CD4-positive, alpha-beta T cell treated with Interleukin-1 beta for 1 hour (primary cell): ENCODE results near the gene NFE2L1.
A peak's percentile ranks its signal among the peaks of the same experiment; 100 is the strongest.
"Not testable (repeated sequence)": the region's sequence is repeated elsewhere in the genome, so short reads cannot be mapped to it uniquely, and the experiment has no call there.

Source experiments
- DNase-seq, 2 donors: peaks; one replicate each; pipeline ENCODE4 v3.0.0-alpha.2; 2020 to 2022

The NFE2L1 gene, protein sequence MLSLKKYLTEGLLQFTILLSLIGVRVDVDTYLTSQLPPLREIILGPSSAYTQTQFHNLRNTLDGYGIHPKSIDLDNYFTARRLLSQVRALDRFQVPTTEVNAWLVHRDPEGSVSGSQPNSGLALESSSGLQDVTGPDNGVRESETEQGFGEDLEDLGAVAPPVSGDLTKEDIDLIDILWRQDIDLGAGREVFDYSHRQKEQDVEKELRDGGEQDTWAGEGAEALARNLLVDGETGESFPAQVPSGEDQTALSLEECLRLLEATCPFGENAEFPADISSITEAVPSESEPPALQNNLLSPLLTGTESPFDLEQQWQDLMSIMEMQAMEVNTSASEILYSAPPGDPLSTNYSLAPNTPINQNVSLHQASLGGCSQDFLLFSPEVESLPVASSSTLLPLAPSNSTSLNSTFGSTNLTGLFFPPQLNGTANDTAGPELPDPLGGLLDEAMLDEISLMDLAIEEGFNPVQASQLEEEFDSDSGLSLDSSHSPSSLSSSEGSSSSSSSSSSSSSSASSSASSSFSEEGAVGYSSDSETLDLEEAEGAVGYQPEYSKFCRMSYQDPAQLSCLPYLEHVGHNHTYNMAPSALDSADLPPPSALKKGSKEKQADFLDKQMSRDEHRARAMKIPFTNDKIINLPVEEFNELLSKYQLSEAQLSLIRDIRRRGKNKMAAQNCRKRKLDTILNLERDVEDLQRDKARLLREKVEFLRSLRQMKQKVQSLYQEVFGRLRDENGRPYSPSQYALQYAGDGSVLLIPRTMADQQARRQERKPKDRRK

DNA sequence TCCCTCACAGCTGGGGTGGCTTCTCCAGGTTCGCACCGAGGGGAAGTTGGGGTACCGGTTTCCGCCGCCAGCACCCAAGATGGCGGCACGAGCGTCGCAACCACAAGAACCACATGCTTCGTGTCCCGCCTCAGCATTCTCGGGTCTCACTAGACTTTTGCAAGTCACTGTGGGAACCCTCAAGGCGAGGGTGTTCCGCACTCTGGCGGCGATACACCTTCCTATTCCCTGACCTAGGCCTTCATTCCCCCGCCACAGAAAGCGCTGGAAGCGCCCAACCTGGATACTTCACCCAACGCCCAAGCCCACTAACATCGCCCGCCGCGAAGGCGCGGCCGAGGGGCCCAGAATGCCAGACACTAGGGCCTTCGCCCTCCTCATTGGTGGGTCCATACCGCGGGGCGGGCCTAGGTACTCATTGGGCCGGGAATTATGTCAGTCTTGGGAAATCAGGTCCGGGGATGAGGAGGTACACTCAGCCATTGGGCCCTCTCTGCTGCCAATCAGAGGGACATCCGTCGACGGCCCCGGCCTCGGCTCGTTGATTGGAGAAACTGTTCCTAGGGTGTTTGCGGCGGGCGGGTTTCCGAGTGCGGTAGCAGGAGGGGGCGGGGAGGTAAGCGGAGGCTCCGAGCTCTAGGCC is at the start of gene NFE2L1:
TSS of gene NFE2L1 (plus strand) at position 619 of the 643 bp plus-strand sequence. CDS start 2,760 bp downstream, outside the sequence.
- peak; percentile 98 for DNase-seq

DNA sequence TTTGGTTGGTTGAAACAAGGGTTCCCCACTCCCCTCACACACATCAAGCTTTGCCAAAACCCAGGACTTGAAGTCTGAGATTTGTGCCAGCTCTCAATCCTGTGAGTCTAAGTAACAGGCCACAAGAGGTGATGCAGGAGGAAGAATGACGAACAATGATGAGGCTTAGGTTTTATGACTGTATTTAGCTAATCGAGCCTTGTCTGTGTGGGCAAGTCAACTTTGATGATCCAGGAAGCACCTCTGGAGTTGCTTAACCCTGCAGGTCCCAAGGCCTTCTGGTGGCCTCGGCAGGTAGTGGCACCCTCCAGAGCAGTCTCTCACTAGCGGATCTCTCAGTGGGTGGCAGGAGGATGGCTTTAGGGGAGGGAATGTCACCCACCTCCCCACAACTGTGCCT is 48.6 kb upstream of the NFE2L1 start:
- DNase-seq: no peak

DNA sequence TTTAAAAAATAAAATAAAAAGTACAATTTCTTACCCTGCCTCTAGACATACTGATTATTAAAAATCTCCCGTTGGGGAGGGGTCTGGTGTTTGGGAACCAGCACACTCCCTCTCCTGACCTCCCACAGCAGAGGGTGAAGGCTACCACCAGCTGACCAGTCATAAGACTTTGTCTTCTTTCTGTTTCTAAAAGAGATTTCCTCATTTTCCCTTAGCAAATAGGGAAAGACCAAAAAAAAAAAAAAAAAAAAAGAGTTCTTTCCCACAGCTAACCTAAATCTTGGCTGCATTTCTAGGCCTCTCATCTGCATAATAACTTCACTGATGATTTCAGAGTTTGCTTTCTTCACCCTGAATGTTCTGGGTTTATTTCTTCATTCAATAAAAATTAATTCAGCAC is 47.0 kb upstream of the NFE2L1 start:
- no peak for DNase-seq

DNA sequence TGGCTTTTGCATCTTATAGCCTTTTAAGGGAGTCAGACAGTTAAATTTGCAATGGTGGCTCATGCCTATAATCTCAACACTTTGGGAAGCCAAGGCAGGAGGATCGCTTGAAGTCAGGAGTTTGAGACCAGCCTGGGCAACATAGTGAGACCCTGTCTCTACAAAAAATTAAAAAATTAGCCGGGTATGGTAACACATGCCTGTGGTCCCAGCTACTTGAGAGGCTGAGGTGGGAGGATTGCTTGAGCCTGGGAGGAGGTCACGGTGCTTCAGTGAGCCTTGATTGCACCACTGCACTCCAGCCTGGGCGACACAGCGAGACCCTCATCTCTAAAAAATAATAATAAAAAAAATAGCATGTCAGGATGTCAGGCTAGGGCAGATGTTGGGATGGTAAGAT is 46.5 kb upstream of the NFE2L1 start:
- not testable (repeated sequence) for DNase-seq

DNA sequence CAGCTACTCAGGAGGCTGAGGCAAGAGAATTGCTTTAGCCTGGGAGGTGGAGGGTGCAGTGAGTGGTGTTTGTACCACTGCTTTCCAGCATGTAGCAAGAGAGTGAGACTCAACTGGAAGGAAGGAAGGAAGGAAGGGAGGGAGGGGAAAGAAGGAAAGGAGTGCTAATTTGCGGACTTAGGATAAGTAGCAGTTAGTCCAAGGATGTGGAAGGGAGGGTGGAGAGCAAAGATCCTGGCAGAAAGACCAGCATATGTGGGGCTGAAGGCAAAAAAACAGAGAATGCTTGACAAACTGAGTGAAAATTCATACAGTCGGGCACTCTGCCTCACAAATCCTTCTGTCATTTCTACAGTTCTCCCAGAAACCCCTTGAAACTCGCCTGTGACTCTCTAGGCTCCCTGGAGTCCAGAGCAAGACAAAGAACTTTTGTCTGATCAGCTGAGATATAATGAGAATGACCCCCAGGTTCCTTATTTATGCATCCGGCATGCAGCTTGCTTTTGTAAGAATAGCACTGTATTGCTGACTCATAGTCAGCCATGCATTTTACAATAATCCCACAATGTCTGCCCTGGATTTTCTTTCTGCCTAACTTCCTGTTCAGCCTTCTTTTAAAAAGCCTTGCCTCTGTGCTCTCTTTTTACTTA is 45.8 kb upstream of the NFE2L1 start:
- DNase-seq: peak in 1 of 2 donors; percentile 15

DNA sequence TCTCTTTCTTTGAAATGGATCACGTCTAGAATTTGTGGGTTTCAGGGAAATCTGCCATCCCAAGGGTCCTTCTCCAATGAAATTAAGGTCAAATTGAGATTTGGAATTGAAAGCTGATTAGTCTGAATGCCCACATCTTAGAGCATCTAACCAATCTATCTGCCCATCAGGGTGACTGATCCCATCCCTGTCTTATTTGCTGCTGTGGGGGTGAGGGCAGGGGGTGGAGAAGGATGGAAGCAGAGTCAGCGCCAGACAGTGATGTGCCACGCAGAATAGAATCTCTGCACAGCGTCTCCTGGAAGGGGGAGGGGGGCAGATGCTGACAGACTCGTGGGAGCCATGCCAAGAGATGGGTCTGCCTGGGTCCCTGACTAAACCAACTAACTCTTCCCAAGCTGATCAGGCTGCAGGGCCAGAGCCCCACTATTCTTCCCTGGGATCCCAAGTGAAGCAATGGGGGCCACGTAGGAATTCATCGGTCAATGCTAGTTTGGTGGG is 45.2 kb upstream of the NFE2L1 start:
- no peak for DNase-seq

DNA sequence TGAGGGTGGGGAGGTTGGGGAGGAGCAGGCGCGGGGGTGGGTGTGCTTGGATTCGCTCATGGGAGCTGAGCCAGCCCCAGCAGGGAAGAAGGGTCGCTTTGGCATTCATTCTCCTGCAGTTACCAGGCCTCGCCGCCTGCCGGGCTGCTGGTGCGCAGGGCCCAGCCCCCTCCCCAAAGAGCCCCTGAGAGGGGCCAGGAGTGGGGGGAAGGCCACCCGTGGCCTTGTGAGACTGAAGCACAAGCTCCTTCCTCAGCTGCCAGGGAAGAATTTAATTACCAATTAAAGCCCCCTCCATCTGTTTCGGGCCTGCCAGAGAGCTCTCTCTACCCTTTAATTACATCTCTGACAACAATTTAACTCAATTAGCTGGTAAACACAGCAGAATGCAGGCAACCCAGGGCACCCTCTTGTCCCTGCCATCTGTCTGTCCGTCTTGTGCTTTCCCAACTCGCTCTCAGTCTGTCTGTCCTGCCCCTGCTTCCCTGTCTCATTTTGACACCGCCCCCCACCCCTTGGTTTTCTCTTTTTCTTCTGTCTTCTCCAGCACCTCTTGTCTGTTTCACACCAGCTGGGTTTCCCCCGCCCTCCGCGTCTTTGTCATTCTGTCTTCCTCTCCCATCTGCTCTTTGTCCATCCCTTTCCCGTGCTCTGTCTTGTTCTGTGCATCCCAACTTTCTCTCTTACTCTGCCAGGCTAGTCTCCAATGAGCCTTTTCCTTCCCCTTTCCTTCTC is 44.6 kb upstream of the NFE2L1 start:
- DNase-seq: no peak

DNA sequence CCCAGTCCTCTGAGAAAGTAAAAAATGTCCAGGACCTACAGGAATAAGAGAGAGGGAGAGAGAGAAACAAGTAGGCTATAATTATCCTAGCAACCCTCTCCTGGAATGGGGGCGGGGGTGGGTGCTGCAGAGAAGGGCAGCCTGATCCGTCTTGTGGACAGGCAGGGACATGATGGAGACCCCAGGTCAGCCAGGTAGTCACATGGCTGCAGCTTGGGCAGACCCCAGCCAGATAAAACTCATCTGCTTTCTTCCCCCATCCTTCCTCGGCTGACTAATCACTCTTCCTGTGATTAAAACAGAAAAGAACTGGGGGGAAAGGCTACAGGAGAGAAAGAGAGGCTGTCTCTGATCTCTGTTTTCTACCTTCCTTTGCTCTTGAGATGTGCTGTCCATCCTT is 43.2 kb upstream of the NFE2L1 start:
- DNase-seq: no peak

DNA sequence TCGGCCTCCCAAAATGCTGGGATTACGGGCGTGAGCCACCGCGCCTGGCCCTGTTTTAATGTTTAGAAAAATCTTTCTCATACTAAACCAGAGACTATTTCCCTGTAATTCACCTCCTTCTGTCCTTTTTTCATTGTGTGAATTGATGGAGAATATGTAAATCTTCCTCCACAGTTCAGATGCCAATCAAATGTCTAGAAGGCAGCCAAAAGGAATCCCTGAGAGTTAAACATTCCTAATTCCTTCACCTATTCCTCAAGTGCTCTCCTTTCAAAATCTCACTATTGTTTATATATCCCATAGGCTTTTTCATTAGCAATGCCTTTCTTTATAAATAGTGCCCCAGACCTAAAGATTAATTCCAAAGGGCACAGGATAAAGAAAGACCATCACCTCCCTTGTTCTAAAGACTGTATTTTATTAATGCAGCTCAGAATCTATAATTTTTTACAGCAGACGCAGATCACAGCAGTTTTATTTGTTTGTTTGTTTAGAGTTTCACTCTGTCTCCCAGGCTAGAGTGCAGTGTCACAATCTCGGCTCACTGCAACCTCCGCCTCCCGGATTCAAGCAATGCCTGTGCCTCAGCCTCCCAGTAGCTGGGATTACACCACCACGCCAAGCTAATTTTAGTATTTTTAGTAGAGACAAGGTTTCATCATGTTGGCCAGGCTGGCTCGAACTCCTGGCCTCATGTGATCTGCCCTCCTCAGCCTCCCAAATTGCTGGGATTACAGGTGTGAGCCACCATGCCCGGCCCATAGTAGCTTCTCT is 41.0 kb upstream of the NFE2L1 start:
- no peak for DNase-seq

DNA sequence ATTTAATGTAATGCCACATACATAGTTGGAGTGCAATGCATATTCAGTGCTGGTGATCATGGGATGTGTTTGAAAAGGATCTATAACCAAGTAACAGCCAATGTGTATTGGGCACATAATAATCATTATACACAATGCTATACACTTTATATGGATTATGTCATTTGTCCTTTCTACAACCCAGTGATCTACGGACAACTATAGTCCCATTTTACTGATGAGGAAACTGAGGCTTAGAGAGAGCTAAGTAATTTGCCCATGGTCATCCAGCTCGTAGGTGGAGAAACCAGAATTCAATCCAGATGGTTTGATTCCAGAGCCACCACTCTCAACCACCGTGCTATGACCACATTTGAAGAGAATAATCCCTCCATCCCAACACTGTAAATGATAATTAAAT is 38.0 kb upstream of the NFE2L1 start:
- DNase-seq: no peak

DNA sequence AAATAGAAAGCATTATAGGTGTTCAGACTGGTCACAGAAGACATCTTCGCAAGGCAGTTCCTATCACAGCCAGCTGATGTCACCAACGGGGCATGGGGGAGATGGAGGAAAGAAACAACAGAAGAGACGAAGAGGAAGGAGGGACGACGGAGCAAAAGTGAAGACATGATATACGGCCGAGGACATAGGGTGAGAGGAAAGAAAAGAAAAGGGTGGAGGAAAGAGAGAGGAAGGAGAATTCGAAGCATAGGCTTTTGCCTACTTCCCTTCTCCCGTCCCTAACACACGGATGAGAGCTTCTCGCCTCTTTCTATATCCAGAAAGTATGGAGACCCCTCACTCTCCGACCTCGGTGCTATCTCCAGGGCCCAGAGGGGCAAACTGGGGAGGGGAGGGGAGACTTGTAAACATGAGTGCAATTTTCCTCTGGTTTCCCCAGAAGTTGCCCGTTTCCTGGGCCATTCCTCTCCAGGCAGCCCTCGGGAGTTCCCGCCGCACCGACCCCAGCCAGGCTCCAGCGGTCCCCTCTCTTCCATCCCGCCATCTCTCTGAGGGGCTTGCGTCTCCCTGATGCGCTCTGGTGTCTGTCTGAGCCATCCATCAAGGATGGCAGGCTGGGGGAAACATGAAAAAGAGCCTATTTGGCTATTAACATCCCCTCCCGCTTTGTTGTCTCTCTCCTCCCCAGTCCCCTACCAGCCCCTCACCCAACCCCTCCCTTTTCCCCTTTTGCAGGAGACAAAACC is 36.6 kb upstream of the NFE2L1 start:
- DNase-seq: peak; percentile 36 to 59

DNA sequence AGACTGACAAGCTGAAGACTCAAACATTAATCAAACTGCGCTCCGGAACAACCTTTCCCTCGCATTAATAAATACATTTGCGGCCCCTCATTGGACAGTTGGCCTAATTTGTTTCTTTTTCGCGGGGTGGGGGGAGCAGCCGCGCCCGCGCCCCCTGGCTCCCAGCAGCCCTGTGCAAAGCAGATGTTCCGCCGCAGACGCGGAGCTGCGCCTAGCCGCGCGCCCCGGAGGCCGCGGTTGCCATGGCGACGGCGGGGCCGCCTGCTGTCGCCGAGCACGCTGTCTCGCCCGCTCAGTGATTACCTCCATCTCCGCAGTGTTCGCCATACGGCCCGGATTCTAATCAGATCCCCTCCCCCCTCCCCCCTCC is 36.0 kb upstream of the NFE2L1 start:
- DNase-seq: peak; percentile 73 to 76

DNA sequence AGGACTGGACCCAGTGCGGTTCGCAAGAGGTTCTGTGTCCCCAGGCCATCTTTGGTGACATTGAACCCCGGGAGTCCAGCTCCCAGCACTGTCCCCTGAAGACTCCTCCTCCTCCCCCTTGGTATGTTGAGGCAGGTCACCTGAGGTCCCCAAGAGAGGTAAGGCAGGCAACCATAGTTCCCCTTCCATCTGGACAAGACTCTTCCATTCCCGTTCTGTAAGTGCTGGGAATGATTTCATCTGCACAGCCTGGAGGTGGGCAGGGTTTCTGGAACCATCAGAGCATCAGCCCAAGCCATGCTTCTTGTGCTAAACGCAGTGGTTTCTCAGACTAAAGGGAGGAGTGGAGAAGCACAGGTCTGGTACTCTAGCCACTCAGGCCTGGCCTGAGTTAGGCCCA is 35.5 kb upstream of the NFE2L1 start:
- DNase-seq: no peak

DNA sequence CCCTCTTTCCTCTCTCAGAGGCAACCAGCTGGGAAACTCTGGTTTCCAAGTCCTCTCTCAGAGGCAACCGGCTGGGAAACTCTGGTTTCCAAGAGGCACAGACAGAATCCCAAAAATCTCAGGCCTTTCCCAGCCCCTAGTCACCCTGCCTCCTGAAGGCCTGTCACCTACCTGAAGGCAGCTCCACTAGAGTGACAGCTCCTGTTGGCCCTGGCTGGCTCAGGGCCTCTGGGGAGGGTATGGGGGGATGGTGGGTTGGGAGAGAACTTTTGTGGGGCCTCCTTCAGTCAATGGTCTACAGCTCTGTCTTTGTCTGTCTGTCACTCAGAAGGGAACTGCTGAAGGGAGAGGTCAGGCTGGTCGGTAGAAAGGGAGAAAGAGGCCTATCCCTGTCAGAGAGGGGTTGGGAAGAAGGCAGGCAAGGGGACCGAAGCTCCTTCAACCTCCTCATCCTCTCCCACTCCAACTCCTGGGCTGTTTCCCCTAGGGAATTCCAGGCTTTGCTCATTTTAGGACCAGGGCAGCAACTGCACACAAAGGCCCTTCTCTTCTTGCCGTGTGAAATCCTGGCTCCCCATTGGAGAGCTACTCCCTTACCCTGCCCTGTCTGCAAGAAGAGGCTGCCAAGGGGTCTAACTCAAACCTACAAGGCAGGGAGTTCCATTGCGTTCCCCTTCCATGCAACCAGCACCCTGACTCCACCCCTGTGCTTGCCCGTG is 34.1 kb upstream of the NFE2L1 start:
- no peak for DNase-seq

DNA sequence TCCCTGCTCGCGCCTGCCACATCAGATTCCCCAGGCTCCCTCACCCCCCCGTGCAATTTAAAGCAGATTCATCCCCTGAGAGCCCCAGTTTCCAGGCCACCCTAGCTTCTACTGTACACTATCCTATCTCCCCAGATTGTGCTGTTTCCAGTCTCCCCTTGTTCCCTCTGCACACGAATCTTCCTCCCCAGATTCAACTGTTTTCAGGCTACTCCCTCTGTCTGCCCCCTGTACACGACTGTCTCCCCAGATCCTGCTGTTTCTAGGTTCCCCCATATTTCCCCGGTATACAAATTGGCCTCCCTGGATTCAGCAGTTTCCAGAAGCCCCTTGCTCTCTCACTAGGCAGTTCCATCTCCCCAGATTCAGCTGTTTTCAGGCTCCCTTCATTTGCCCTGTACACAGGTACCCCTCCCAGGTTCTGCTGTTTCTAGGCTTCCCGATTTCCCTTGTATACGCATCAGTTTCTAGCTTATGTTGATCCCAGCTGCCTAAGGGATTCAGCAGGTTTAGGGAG is 33.5 kb upstream of the NFE2L1 start:
- no peak for DNase-seq

DNA sequence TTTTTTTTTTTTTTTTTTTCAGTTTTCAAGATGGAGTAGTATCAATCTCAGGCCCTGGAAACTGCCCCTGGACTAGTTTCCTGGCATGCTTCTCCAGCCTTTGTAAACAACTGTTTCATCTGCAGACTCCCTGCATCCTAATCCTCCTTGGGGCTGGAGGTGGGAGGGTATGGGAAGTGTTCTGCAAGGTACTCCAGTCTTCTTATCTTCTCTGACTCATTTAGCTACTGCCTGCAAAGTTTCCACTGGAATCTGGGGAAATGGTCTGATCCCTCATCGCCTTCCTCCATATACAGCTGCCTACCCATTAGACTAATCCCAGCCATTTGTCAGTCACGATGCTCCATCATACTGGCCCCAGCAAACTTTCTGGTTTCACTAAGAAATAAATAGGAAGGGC is 32.0 kb upstream of the NFE2L1 start:
- DNase-seq: no peak

DNA sequence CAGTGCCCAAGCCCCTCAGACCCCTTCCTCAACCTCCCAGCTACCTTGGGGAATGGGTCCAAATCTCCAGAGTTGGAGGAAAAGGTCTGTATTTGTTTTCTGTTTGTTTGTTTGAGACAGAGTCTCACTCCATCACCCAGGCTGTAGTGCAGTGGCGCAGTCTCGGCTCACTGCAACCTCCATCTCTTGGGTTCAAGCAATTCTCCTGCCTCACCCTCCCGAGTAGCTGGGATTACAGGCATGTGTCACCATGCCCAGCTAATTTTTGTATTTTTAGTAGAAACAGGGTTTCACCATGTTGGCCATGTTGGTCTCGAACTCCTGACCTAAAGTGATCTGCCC is 30.4 kb upstream of the NFE2L1 start:
- DNase-seq: not testable (repeated sequence)

DNA sequence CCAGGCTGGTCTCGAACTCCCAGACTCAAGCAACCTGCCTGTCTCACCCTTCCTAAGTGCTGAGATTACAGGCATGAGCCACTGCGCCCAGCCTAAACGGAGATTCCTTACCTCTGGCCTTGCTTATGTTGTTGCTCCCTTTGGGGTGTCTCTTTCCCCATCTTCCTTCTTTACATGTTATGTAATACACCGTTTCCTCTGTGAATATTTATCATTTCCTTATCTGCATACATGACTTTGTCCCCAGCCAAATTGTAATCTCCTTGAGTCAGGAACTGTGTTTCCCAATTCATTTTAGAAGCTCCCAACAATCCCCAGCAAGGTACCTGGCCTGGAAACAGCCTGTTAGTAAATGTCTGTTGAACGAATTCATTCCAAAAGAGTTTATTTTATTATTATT is 26.2 kb upstream of the NFE2L1 start:
- no peak for DNase-seq

DNA sequence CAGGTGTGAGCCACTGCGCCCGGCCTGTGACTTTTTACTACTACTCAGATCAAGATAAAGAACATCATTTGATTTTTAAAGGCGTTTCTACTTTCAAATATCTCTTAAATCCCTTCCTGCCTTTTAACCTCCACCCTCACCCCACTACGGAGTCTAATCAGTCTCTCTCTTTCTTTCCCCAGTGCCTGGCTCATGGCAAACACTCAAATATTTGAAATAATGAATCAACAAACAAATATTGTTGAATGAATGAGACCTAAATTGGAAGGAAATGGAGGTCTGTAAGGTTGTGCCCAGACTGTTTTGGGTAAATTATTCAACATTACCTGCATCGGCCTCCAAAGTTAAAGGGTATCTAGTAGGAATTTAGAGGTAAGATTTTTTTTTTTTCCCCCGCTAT is 25.3 kb upstream of the NFE2L1 start:
- DNase-seq: no peak
